Measurements from ENCODE around the gene MIR17HG.
"Not testable (repeated sequence)": the region's sequence is repeated elsewhere in the genome, so short reads cannot be mapped to it uniquely, and the experiment has no call there.

Gene MIR17HG

GRCh38 chr13:91308299-91308698, 39.2 kb upstream of the MIR17HG start:
- Histone ChIP-seq H3K4me1 (ENCODE audit: insufficient read depth, insufficient read length) (no peaks in the 10 kb centered on the region), H3K4me3 (ENCODE audit: insufficient read length, low read depth) (no peak overlapping the region), H3K9me3 (ENCODE audit: insufficient read depth, low read length) (peaks cover 9% of the 10 kb centered on the region; the same call in 1 of the 2 replicates), H3K36me3 (ENCODE audit: insufficient read depth, insufficient read length, low read length) (no peaks in the 10 kb centered on the region), H3K9ac (ENCODE audit: insufficient read length, low read depth) (no peak overlapping the region), H3K27me3 (ENCODE audit: insufficient read depth, insufficient read length) (no peaks in the 10 kb centered on the region)
- TF ChIP-seq SUZ12 (IDR thresholded peaks at IDR 0.05; ENCODE audit: extremely low read depth, insufficient read depth, insufficient read length), result no peak
- no peak for TF ChIP-seq YY1 (IDR thresholded peaks at IDR 0.05; ENCODE audit: insufficient read depth, insufficient read length)
- TF ChIP-seq ZNF274 (IDR thresholded peaks at IDR 0.05; ENCODE audit: low read depth, low read length), result no peak
- DNase-seq (ENCODE audit: low read depth, low spot score), result no peak

- H3K27me3 ChIP-seq (ENCODE audit: insufficient read depth, insufficient read length), result no peaks in the 10 kb centered on the region
- H3K36me3 ChIP-seq (ENCODE audit: insufficient read depth, insufficient read length, low read length), result no peaks in the 10 kb centered on the region
- no peaks in the 10 kb centered on the region for H3K9me3 ChIP-seq (ENCODE audit: insufficient read depth, low read length)
- no peak overlapping the region for H3K9ac ChIP-seq (ENCODE audit: insufficient read length, low read depth)
- DNase-seq (ENCODE audit: low read depth, low spot score), result no peak
- no peak for TF ChIP-seq YY1 (IDR thresholded peaks at IDR 0.05; ENCODE audit: insufficient read depth, insufficient read length)
- TF ChIP-seq SUZ12 (IDR thresholded peaks at IDR 0.05; ENCODE audit: extremely low read depth, insufficient read depth, insufficient read length), result no peak
- no peak for TF ChIP-seq ZNF274 (IDR thresholded peaks at IDR 0.05; ENCODE audit: low read depth, low read length)
- H3K4me1 ChIP-seq (ENCODE audit: insufficient read depth, insufficient read length), result no peaks in the 10 kb centered on the region
- H3K4me3 ChIP-seq (ENCODE audit: insufficient read length, low read depth), result no peak overlapping the region
Measured at GRCh38 chr13:91311491-91311890, 36.0 kb upstream of the MIR17HG start.

GRCh38 chr13:91312324-91312723, 35.2 kb upstream of the MIR17HG start:
- DNase-seq (ENCODE audit: low read depth, low spot score), result no peak
- no peaks in the 10 kb centered on the region for H3K36me3 ChIP-seq (ENCODE audit: insufficient read depth, insufficient read length, low read length)
- H3K9me3 ChIP-seq (ENCODE audit: insufficient read depth, low read length), result no peaks in the 10 kb centered on the region

GRCh38 chr13:91313103-91313502, 34.4 kb upstream of the MIR17HG start:
- no peaks in the 10 kb centered on the region for H3K36me3 ChIP-seq (ENCODE audit: insufficient read depth, insufficient read length, low read length)
- no peaks in the 10 kb centered on the region for H3K4me1 ChIP-seq (ENCODE audit: insufficient read depth, insufficient read length)
- DNase-seq (ENCODE audit: low read depth, low spot score), result no peak
- no peak overlapping the region for H3K9ac ChIP-seq (ENCODE audit: insufficient read length, low read depth)
- no peaks in the 10 kb centered on the region for H3K27me3 ChIP-seq (ENCODE audit: insufficient read depth, insufficient read length)
- no peak for TF ChIP-seq YY1 (IDR thresholded peaks at IDR 0.05; ENCODE audit: insufficient read depth, insufficient read length)
- no peak for TF ChIP-seq ZNF274 (IDR thresholded peaks at IDR 0.05; ENCODE audit: low read depth, low read length)
- no peak overlapping the region for H3K4me3 ChIP-seq (ENCODE audit: insufficient read length, low read depth)
- no peaks in the 10 kb centered on the region for H3K9me3 ChIP-seq (ENCODE audit: insufficient read depth, low read length)

More at GRCh38 chr13:91312324-91312723, 35.2 kb upstream of the MIR17HG start:
- Histone ChIP-seq H3K4me1 (ENCODE audit: insufficient read depth, insufficient read length) (no peaks in the 10 kb centered on the region), H3K9ac (ENCODE audit: insufficient read length, low read depth) (no peak overlapping the region), H3K4me3 (ENCODE audit: insufficient read length, low read depth) (no peak overlapping the region), H3K27me3 (ENCODE audit: insufficient read depth, insufficient read length) (no peaks in the 10 kb centered on the region)
- TF ChIP-seq SUZ12 (IDR thresholded peaks at IDR 0.05; ENCODE audit: extremely low read depth, insufficient read depth, insufficient read length) (no peak), YY1 (IDR thresholded peaks at IDR 0.05; ENCODE audit: insufficient read depth, insufficient read length) (no peak), ZNF274 (IDR thresholded peaks at IDR 0.05; ENCODE audit: low read depth, low read length) (no peak)

GRCh38 chr13:91313581-91313980, 33.9 kb upstream of the MIR17HG start:
- H3K9ac ChIP-seq (ENCODE audit: insufficient read length, low read depth), result no peak overlapping the region
- no peaks in the 10 kb centered on the region for H3K27me3 ChIP-seq (ENCODE audit: insufficient read depth, insufficient read length)
- no peaks in the 10 kb centered on the region for H3K36me3 ChIP-seq (ENCODE audit: insufficient read depth, insufficient read length, low read length)
- H3K4me3 ChIP-seq (ENCODE audit: insufficient read length, low read depth), result no peak overlapping the region
- H3K4me1 ChIP-seq (ENCODE audit: insufficient read depth, insufficient read length), result no peaks in the 10 kb centered on the region
- no peak for DNase-seq (ENCODE audit: low read depth, low spot score)
- TF ChIP-seq YY1 (IDR thresholded peaks at IDR 0.05; ENCODE audit: insufficient read depth, insufficient read length) (no peak), SUZ12 (IDR thresholded peaks at IDR 0.05; ENCODE audit: extremely low read depth, insufficient read depth, insufficient read length) (no peak), ZNF274 (IDR thresholded peaks at IDR 0.05; ENCODE audit: low read depth, low read length) (no peak)
- H3K9me3 ChIP-seq (ENCODE audit: insufficient read depth, low read length), result no peaks in the 10 kb centered on the region

GRCh38 chr13:91314888-91315287, 32.6 kb upstream of the MIR17HG start:
- Histone ChIP-seq H3K4me1 (ENCODE audit: insufficient read depth, insufficient read length) (no peaks in the 10 kb centered on the region), H3K9ac (ENCODE audit: insufficient read length, low read depth) (no peak overlapping the region), H3K9me3 (ENCODE audit: insufficient read depth, low read length) (no peaks in the 10 kb centered on the region), H3K36me3 (ENCODE audit: insufficient read depth, insufficient read length, low read length) (no peaks in the 10 kb centered on the region), H3K27me3 (ENCODE audit: insufficient read depth, insufficient read length) (no peaks in the 10 kb centered on the region), H3K4me3 (ENCODE audit: insufficient read length, low read depth) (no peak overlapping the region)
- no peak for TF ChIP-seq ZNF274 (IDR thresholded peaks at IDR 0.05; ENCODE audit: low read depth, low read length)
- TF ChIP-seq SUZ12 (IDR thresholded peaks at IDR 0.05; ENCODE audit: extremely low read depth, insufficient read depth, insufficient read length), result no peak
- no peak for TF ChIP-seq YY1 (IDR thresholded peaks at IDR 0.05; ENCODE audit: insufficient read depth, insufficient read length)
- DNase-seq (ENCODE audit: low read depth, low spot score), result no peak

- Histone ChIP-seq H3K4me3 (ENCODE audit: insufficient read length, low read depth) (no peak overlapping the region), H3K4me1 (ENCODE audit: insufficient read depth, insufficient read length) (no peaks in the 10 kb centered on the region), H3K36me3 (ENCODE audit: insufficient read depth, insufficient read length, low read length) (no peaks in the 10 kb centered on the region), H3K9me3 (ENCODE audit: insufficient read depth, low read length) (no peaks in the 10 kb centered on the region), H3K9ac (ENCODE audit: insufficient read length, low read depth) (no peak overlapping the region), H3K27me3 (ENCODE audit: insufficient read depth, insufficient read length) (no peaks in the 10 kb centered on the region)
- no peak for DNase-seq (ENCODE audit: low read depth, low spot score)
- no peak for TF ChIP-seq SUZ12 (IDR thresholded peaks at IDR 0.05; ENCODE audit: extremely low read depth, insufficient read depth, insufficient read length)
- TF ChIP-seq YY1 (IDR thresholded peaks at IDR 0.05; ENCODE audit: insufficient read depth, insufficient read length), result no peak
- TF ChIP-seq ZNF274 (IDR thresholded peaks at IDR 0.05; ENCODE audit: low read depth, low read length), result no peak
Measured at GRCh38 chr13:91318886-91319285, 28.6 kb upstream of the MIR17HG start.

- H3K4me3 ChIP-seq (ENCODE audit: insufficient read length, low read depth), result no peak overlapping the region
- H3K36me3 ChIP-seq (ENCODE audit: insufficient read depth, insufficient read length, low read length), result no peaks in the 10 kb centered on the region
- H3K4me1 ChIP-seq (ENCODE audit: insufficient read depth, insufficient read length), result no peaks in the 10 kb centered on the region
- DNase-seq (ENCODE audit: low read depth, low spot score), result no peak
- no peaks in the 10 kb centered on the region for H3K9me3 ChIP-seq (ENCODE audit: insufficient read depth, low read length)
- TF ChIP-seq YY1 (IDR thresholded peaks at IDR 0.05; ENCODE audit: insufficient read depth, insufficient read length) (no peak), ZNF274 (IDR thresholded peaks at IDR 0.05; ENCODE audit: low read depth, low read length) (no peak), SUZ12 (IDR thresholded peaks at IDR 0.05; ENCODE audit: extremely low read depth, insufficient read depth, insufficient read length) (no peak)
- H3K9ac ChIP-seq (ENCODE audit: insufficient read length, low read depth), result no peak overlapping the region
- H3K27me3 ChIP-seq (ENCODE audit: insufficient read depth, insufficient read length), result no peaks in the 10 kb centered on the region
Measured at GRCh38 chr13:91319996-91320395, 27.5 kb upstream of the MIR17HG start.

- not testable (repeated sequence) for H3K4me3 ChIP-seq (ENCODE audit: insufficient read length, low read depth)
Measured at GRCh38 chr13:91320990-91321389, 26.5 kb upstream of the MIR17HG start.

More at GRCh38 chr13:91320990-91321389, 26.5 kb upstream of the MIR17HG start:
- not testable (repeated sequence) for H3K36me3 ChIP-seq (ENCODE audit: insufficient read depth, insufficient read length, low read length); H3K9ac ChIP-seq (ENCODE audit: insufficient read length, low read depth); H3K4me1 ChIP-seq (ENCODE audit: insufficient read depth, insufficient read length); DNase-seq (ENCODE audit: low read depth, low spot score); H3K9me3 ChIP-seq (ENCODE audit: insufficient read depth, low read length); H3K27me3 ChIP-seq (ENCODE audit: insufficient read depth, insufficient read length)
